Calu3 (cell line): ENCODE data around the gene GRAMD2A. TPM values are rescaled to one million over a fixed set of nuclear protein-coding genes. Genes with fewer than 3 reads are reported as not detected.

Experiments
- BruUV-seq: library from RNA; stranded (reverse); fragments of 400-500 nt; replicated peaks from 2 replicates; lab custom pipeline; 2021; lab: Mats Ljungman, UMichigan
- CTCF ChIA-PET: fragments of 300-600 bp; sonication (Branson Sonifier 250); formaldehyde crosslinking; loops from one replicate; lab custom pipeline; 2022; ENCODE audit warnings: antibody characterized with exemption; lab: Charles Lee
- DNase-seq: peaks from one replicate; pipeline ENCODE4 v3.0.0; 2022
- H3K27ac Mint-ChIP-seq: one replicate; pipeline ENCODE4 v1.8.0; 2022; ENCODE audit warnings: mixed read lengths; ENCODE audit not compliant: unreplicated experiment
- H3K27me3 Mint-ChIP-seq: one replicate; pipeline ENCODE4 v1.8.0; 2022; ENCODE audit warnings: mixed read lengths; ENCODE audit not compliant: unreplicated experiment
- H3K36me3 Mint-ChIP-seq: one replicate; pipeline ENCODE4 v1.8.0; 2022; ENCODE audit warnings: mild to moderate bottlenecking, moderate library complexity, mixed read lengths; ENCODE audit not compliant: insufficient read depth, unreplicated experiment
- H3K4me1 Mint-ChIP-seq: one replicate; pipeline ENCODE4 v1.8.0; 2022; ENCODE audit warnings: mild to moderate bottlenecking, low read depth, mixed read lengths; ENCODE audit not compliant: unreplicated experiment
- H3K4me3 Mint-ChIP-seq: one replicate; pipeline ENCODE4 v1.8.0; 2022; ENCODE audit warnings: mild to moderate bottlenecking, low read depth, moderate library complexity, mixed read lengths; ENCODE audit not compliant: unreplicated experiment
- H3K9me3 Mint-ChIP-seq: one replicate; pipeline ENCODE4 v1.8.0; 2022; ENCODE audit warnings: low read depth, mixed read lengths; ENCODE audit not compliant: unreplicated experiment
- intact Hi-C: fragments of 100-400 bp; cut with micrococcal nuclease; formaldehyde crosslinking; loops from one replicate; pipeline ENCODE4 v1.10.0; 2022; ENCODE audit not compliant: unreplicated experiment
- total RNA-seq: library from RNA; stranded (reverse); gene quantifications from 2 replicates; pipeline ENCODE4 v1.2.3, GENCODE V29; 2022
- TF ChIP-seq, protein P1 (sequence below): fragments of 200-600 bp; IDR thresholded peaks from one replicate; pipeline ENCODE4 v1.8.0; 2022; ENCODE audit warnings: antibody characterized with exemption; ENCODE audit not compliant: unreplicated experiment

Gene GRAMD2A
- total RNA-seq, 1 experiment from 2014 or later: 2.2 TPM

- no peak overlapping the region for H3K4me3 Mint-ChIP-seq
- DNase-seq: no peak
- no peaks in the 10 kb centered on the region for H3K9me3 Mint-ChIP-seq
- TF ChIP-seq, protein P1, sequence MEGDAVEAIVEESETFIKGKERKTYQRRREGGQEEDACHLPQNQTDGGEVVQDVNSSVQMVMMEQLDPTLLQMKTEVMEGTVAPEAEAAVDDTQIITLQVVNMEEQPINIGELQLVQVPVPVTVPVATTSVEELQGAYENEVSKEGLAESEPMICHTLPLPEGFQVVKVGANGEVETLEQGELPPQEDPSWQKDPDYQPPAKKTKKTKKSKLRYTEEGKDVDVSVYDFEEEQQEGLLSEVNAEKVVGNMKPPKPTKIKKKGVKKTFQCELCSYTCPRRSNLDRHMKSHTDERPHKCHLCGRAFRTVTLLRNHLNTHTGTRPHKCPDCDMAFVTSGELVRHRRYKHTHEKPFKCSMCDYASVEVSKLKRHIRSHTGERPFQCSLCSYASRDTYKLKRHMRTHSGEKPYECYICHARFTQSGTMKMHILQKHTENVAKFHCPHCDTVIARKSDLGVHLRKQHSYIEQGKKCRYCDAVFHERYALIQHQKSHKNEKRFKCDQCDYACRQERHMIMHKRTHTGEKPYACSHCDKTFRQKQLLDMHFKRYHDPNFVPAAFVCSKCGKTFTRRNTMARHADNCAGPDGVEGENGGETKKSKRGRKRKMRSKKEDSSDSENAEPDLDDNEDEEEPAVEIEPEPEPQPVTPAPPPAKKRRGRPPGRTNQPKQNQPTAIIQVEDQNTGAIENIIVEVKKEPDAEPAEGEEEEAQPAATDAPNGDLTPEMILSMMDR: no peak
- no peaks in the 10 kb centered on the region for H3K36me3 Mint-ChIP-seq
- intact Hi-C loops: no loop called here
- no peaks in the 10 kb centered on the region for H3K27me3 Mint-ChIP-seq
- no TSS peak for BruUV-seq
- H3K27ac Mint-ChIP-seq: no peak overlapping the region
- CTCF ChIA-PET: interaction anchor here (1.0 to 1.5 kb wide), 3 partner anchors 9 to 378 kb away, joined by 3 to 8 read pairs (median 4); partner anchors contain the start of genes MYO9A and SENP8
- no peaks in the 10 kb centered on the region for H3K4me1 Mint-ChIP-seq
These were observed 67.3 kb downstream of the GRAMD2A start for GRCh38 chr15:72130272-72130671.

- H3K9me3 Mint-ChIP-seq: no peaks in the 10 kb centered on the region
- H3K4me1 Mint-ChIP-seq: no peaks in the 10 kb centered on the region
- no TSS peak for BruUV-seq
- intact Hi-C loops: no loop called here
- H3K27ac Mint-ChIP-seq: no peak overlapping the region
- TF ChIP-seq, protein P1: no peak
- no peak for DNase-seq
- CTCF ChIA-PET: interaction anchor here (0.5 kb wide), 1 partner anchor 43 kb away, joined by 3 read pairs; no protein-coding TSS in a partner anchor
- H3K4me3 Mint-ChIP-seq: no peak overlapping the region
- no peaks in the 10 kb centered on the region for H3K36me3 Mint-ChIP-seq
- no peaks in the 10 kb centered on the region for H3K27me3 Mint-ChIP-seq
These were observed 69.2 kb downstream of the GRAMD2A start for GRCh38 chr15:72128359-72128758.

- Mint-ChIP-seq H3K4me1 (no peaks in the 10 kb centered on the region), H3K9me3 (no peaks in the 10 kb centered on the region), H3K36me3 (no peaks in the 10 kb centered on the region), H3K4me3 (no peak overlapping the region), H3K27me3 (no peaks in the 10 kb centered on the region), H3K27ac (no peak overlapping the region)
- CTCF ChIA-PET: interaction anchor here (0.5 to 0.7 kb wide), 2 partner anchors 43 to 574 kb away, joined by 3 read pairs; no protein-coding TSS in a partner anchor
- DNase-seq: no peak
- TF ChIP-seq, protein P1: no peak
- intact Hi-C loops: no loop called here
- BruUV-seq: no TSS peak
These were observed 69.8 kb downstream of the GRAMD2A start for GRCh38 chr15:72127724-72128322.

DNA sequence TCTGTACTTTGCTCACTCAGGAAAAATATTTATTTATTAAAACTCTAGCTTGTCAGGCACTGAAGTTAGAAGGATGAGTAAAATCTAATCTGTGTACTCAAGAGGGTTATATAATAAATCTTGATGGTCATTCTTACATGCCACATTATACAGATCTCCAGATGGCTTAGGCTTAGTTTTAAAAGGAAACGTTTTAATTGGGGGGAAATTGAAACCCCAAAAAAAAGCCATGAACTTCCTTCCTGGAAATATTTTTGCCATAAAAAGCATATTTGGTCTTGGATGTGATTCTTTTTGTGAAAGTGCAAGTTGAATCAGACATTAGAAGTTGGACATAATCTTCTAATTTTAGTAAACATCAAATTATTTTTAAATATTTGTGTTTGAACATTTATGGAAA is 73.4 kb downstream of the GRAMD2A start:
- no TSS peak for BruUV-seq
- H3K9me3 Mint-ChIP-seq: no peaks in the 10 kb centered on the region
- CTCF ChIA-PET: interaction anchor here (1.4 kb wide), 1 partner anchor 10 kb away, joined by 3 read pairs; no protein-coding TSS in a partner anchor
- intact Hi-C loops: no loop called here
- H3K36me3 Mint-ChIP-seq: no peaks in the 10 kb centered on the region
- TF ChIP-seq, protein P1: no peak
- H3K27me3 Mint-ChIP-seq: no peaks in the 10 kb centered on the region
- H3K27ac Mint-ChIP-seq: no peak overlapping the region
- H3K4me1 Mint-ChIP-seq: peaks cover 14% of the 10 kb centered on the region
- H3K4me3 Mint-ChIP-seq: no peak overlapping the region
- DNase-seq: no peak
